ENCODE data around the gene ANK3.

DNA sequence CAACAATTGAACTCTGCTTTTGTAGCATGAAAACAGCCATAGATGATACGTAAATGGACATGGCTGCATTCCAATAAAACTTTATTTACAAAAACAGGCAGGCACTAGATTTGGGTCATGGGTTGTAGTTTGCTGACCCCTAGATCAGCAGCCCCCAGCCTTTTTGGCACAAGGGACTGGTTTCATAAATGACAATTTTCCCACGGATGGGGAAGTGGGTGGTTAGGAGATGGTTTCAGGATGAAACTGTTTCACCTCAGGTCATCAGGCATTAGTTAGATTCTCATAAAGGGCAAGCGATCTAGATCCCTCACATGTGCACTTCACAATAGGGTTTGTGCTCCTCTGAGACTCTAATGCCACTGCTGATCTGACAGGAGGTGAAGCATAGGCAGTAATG, 16.5 kb upstream of the ANK3 start:
- TF ChIP-seq, protein P1, sequence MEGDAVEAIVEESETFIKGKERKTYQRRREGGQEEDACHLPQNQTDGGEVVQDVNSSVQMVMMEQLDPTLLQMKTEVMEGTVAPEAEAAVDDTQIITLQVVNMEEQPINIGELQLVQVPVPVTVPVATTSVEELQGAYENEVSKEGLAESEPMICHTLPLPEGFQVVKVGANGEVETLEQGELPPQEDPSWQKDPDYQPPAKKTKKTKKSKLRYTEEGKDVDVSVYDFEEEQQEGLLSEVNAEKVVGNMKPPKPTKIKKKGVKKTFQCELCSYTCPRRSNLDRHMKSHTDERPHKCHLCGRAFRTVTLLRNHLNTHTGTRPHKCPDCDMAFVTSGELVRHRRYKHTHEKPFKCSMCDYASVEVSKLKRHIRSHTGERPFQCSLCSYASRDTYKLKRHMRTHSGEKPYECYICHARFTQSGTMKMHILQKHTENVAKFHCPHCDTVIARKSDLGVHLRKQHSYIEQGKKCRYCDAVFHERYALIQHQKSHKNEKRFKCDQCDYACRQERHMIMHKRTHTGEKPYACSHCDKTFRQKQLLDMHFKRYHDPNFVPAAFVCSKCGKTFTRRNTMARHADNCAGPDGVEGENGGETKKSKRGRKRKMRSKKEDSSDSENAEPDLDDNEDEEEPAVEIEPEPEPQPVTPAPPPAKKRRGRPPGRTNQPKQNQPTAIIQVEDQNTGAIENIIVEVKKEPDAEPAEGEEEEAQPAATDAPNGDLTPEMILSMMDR (conservative IDR thresholded peaks at IDR 0.05 in 1 of 2, IDR thresholded peaks at IDR 0.05 in 1 of 2; ENCODE audit: low read depth in 1 of 2, low read length in 2 of 2), result no peak
- TF ChIP-seq EZH2 (IDR thresholded peaks at IDR 0.05; ENCODE audit: low read length, missing control alignments), result no peak

Measured in fibroblast of lung (primary cell).